GM12865 (cell line): ENCODE data around the gene AKR1B15.

ENCODE experiments used
- DNase-seq: peaks from one replicate; pipeline ENCODE4 v3.0.0; 2010; ENCODE audit warnings: low read depth
- H3K4me3 ChIP-seq: 2 replicates; pipeline ENCODE4 v1.5.1; 2011; ENCODE audit warnings: mild to moderate bottlenecking, low read depth, low read length, control low read depth
- CTCF ChIP-seq: IDR thresholded peaks from 2 replicates; pipeline ENCODE4 v1.5.1; 2011; ENCODE audit warnings: low read length, control low read depth, low read depth, inconsistent platforms; ENCODE audit not compliant: insufficient read depth; ENCODE audit errors: missing control alignments

Gene AKR1B15

GRCh38 chr7:134618756-134619530 is 70.0 kb downstream of the AKR1B15 start:
- no peak for DNase-seq
- no peak overlapping the region for H3K4me3 ChIP-seq
- TF ChIP-seq CTCF, result no peak

DNA sequence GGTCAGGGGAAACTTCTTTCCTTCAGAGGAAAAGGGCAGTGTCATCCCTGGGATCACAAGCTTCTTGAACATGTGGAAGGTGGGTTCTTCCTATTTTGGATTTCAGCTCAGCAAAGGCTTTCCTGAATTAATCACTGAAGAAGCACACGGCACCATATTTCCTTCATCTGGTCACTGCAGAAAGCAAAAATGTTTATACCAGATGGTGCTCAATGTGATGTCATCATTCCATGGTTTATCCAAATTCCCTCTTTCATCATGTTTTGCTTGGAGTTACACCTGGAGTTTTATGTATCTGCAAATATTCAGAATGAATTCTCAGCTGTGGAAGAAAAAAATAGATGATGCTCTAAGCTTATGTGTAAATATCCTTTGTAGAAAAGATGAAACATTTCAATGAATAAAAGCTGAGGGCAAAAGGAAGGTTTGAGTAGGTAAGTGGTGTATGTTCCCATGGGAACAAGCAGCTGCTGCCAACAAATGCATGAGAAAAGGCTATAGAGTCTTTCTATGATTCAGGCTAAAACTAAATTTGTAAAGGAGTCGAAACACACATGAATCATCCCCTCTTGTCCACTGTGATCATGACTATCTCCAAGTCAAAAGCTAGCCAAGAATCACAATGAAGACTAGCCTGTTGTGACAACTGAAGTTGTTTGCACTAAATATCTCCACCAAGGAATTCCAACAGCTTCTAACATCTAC is 70.9 kb downstream of the AKR1B15 start:
- DNase-seq, result no peak
- H3K4me3 ChIP-seq, result no peak overlapping the region
- TF ChIP-seq CTCF, result no peak

- TF ChIP-seq CTCF, result no peak
- no peak overlapping the region for H3K4me3 ChIP-seq
- no peak for DNase-seq
Observed at GRCh38 chr7:134622303-134622995, 73.5 kb downstream of the AKR1B15 start.

DNA sequence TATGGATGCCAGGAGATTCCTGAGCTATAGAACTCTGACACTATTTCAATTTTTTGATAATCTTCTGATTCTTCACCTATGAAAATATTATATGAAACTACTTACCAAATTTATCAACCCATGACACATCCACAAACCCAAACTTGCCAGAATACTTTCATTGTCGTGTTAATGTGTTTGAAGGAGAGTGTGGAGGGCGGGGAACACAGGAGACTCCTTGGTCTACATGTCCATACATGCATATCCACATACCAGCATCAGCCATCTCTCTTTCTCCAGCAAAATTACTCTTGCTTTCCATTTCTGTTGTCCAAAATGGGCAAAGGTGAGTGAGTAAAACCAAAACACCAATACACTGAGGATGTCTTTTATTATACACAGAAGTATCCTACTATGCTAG is 74.3 kb downstream of the AKR1B15 start:
- DNase-seq, result no peak
- H3K4me3 ChIP-seq, result no peak overlapping the region
- TF ChIP-seq CTCF, result no peak

- no peak overlapping the region for H3K4me3 ChIP-seq
- DNase-seq, result no peak
- TF ChIP-seq CTCF, result no peak
Observed at GRCh38 chr7:134625550-134625949, 76.6 kb downstream of the AKR1B15 start.

- no peak for DNase-seq
- TF ChIP-seq CTCF, result no peak
- no peak overlapping the region for H3K4me3 ChIP-seq
Observed at GRCh38 chr7:134627109-134627774, 78.3 kb downstream of the AKR1B15 start.
